Measurements from ENCODE around the gene RIT1.

Gene RIT1

DNA sequence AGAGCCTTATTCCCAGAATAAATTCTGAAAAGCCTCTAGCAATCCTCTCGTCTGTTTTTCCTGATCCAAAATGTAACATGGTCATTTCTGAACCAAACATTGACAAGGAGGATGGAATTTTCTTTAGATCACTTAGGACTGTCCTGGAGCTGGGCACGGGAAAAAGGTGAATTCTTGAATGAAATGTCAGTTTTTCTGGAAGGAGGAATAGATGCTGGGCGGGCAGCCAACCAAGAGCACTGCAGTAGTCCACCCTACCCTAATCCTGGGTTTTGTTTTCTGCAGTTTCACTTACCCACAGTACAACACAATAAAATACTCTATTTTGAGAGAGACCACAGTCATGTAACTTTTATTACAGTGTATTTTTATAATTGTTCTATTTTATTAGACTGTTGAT lies 20.9 kb downstream of the RIT1 start:
- FAIRE-seq (no peak), DNase-seq (ENCODE audit: insufficient read length, low spot score) (no peak)
- TF ChIP-seq, protein P1, sequence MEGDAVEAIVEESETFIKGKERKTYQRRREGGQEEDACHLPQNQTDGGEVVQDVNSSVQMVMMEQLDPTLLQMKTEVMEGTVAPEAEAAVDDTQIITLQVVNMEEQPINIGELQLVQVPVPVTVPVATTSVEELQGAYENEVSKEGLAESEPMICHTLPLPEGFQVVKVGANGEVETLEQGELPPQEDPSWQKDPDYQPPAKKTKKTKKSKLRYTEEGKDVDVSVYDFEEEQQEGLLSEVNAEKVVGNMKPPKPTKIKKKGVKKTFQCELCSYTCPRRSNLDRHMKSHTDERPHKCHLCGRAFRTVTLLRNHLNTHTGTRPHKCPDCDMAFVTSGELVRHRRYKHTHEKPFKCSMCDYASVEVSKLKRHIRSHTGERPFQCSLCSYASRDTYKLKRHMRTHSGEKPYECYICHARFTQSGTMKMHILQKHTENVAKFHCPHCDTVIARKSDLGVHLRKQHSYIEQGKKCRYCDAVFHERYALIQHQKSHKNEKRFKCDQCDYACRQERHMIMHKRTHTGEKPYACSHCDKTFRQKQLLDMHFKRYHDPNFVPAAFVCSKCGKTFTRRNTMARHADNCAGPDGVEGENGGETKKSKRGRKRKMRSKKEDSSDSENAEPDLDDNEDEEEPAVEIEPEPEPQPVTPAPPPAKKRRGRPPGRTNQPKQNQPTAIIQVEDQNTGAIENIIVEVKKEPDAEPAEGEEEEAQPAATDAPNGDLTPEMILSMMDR (IDR thresholded peaks at IDR 0.05; ENCODE audit: insufficient read depth, missing control alignments), result no peak

DNA sequence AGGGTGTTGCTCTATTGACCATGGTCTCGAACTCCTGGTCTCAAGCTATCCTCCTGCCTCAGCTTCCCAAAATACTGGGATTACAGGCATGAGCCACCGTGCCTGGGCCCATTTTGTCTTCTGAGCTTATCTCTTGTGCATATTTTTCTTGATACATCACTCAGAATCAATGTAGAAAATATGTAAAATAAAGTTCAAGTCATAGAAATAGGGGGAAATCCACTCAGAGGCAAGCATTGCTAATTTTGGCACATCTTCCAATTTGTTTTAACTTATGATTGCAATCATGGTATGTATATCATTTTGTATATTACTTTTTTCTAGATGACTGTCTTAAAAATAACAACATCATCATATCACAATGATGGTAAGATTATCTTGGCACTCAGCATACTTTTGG lies 21.6 kb downstream of the RIT1 start:
- TF ChIP-seq, protein P1 (IDR thresholded peaks at IDR 0.05; ENCODE audit: insufficient read depth, missing control alignments), result no peak
- no peak for FAIRE-seq
- no peak for DNase-seq (ENCODE audit: insufficient read length, low spot score)

DNA sequence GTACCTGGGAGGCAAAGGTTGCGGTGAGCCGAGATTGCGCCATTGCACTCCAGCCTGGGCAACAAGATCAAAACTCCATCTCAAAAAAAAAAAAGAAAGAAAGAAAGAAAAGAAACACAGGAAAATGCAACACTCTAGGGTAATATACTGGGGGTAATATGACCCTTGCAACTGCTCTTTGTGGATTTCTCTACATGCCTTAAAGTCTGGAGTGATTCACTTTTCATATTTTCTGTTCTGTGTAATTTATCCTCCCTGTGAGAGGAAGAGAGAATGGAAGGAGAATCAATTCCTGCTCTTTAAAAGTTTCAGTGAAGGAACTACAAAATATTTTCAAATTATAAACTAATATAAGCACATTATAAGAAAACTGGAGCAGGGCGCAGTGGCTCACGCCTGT lies 22.7 kb downstream of the RIT1 start:
- FAIRE-seq (no peak), DNase-seq (ENCODE audit: insufficient read length, low spot score) (no peak)
- TF ChIP-seq, protein P1 (IDR thresholded peaks at IDR 0.05; ENCODE audit: insufficient read depth, missing control alignments), result no peak

DNA sequence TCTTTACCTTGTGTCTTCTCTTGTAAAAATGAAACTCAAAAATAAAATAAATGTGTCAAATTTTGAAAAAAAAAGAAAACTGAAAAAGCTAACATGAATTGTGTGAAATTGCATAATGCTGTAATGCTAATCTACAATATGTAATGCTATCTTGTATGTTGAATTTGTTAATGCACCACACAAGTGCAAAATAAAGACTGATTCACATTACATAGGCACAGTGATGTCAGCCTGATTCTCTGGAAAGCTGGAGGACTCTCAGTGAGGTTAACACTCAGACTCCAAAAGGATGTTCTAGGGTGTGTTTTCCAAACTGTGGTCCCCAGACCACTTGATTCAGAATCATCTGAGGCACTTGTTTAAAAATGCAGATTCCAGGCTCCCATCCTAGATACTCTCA lies 26.2 kb downstream of the RIT1 start:
- DNase-seq (ENCODE audit: insufficient read length, low spot score), result no peak
- FAIRE-seq, result no peak
- TF ChIP-seq, protein P1 (IDR thresholded peaks at IDR 0.05; ENCODE audit: insufficient read depth, missing control alignments), result no peak

DNA sequence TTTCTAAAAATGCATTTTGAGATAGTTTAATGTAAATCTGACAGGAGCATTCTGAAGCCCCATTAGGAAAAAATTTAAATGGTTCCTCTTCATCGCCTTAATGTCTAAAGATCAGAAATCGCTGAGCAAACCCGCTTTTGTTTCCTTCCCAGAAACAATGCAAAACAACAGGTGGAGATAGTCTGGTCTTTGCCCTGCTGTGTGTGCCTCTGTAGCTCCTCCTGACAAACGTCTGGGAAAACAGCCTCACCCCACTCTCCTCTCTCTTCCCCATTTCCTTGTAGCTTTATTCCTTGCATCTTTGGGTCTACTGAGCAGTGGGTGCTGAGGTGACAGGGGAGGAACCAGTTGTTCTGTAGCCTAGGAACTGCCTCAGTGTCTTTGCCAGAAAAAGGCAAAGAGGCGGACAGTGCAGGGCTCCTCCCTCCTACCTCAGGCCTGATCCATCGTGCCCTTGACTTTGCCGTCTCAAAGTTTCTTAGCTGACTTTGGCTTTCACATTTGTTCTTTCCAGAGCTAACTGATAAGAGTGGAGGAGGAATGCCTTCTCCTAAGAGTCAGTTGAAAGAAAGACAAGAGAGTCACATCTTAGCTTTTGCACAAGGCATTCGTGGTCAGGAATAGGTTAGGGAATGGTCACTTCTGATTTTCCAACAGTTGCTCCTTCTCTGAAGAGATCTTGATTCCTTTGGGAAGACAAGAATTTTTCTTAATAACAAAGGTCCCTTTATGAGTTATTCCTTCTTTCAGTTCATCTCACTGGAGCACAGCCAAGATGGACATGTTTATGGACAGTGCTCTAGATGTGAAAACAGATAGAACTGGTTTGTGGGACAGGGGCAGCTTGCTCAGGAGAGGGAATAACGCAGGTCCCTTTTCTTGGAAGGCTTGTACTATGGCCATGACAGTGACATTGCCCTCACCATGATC lies 26.9 kb downstream of the RIT1 start:
- no peak for DNase-seq (ENCODE audit: insufficient read length, low spot score)
- TF ChIP-seq, protein P1 (IDR thresholded peaks at IDR 0.05; ENCODE audit: insufficient read depth, missing control alignments), result no peak
- FAIRE-seq, result no peak

DNA sequence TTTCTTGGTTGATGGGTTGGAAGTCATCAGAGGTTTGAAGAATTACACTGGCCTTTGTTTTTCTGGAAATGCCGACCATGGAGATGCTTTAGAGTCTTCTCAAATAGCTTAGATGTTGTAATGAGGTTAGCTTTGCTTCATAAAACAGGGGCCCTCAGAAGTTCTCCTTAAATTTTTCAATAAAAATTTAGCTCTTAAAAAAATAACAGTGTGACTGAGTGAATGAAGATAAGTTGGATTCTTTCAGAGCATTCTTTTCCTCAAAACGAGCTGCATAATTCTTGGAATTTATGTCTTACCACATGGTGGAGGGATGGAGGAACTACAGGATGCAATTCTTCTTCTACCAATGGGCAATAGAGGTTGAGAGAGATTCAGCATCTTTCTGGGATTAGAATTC lies 28.4 kb downstream of the RIT1 start:
- TF ChIP-seq, protein P1 (IDR thresholded peaks at IDR 0.05; ENCODE audit: insufficient read depth, missing control alignments), result no peak
- DNase-seq (ENCODE audit: insufficient read length, low spot score) (no peak), FAIRE-seq (no peak)

DNA sequence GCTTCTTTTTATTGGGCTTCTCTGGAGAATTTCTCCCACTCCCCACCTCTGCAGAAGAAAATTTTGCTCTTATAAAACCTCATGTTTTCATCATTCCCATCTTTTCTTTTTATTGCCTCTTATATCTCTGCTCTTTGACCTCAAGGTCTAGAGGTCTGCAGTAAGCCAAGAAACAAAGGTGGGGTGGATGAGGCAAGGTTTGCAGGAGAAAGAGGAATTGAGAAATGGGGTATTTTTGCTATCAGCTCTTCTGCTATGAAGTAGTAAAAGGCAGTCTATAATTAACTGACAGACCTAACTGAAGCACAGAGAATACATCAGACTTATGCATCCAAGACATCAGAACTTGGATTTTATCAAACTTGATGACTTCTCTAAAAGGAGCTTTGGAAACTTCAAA lies 28.9 kb downstream of the RIT1 start:
- TF ChIP-seq, protein P1 (IDR thresholded peaks at IDR 0.05; ENCODE audit: insufficient read depth, missing control alignments), result no peak
- DNase-seq (ENCODE audit: insufficient read length, low spot score), result no peak
- FAIRE-seq, result no peak
